ENCODE data around the gene FADS1. TPM values are rescaled to one million over a fixed set of nuclear protein-coding genes. Genes with fewer than 3 reads are reported as not detected.

Gene FADS1
- total and polyA plus RNA-seq, 2 experiments from 2014 or later: 74.9 to 119 TPM

DNA sequence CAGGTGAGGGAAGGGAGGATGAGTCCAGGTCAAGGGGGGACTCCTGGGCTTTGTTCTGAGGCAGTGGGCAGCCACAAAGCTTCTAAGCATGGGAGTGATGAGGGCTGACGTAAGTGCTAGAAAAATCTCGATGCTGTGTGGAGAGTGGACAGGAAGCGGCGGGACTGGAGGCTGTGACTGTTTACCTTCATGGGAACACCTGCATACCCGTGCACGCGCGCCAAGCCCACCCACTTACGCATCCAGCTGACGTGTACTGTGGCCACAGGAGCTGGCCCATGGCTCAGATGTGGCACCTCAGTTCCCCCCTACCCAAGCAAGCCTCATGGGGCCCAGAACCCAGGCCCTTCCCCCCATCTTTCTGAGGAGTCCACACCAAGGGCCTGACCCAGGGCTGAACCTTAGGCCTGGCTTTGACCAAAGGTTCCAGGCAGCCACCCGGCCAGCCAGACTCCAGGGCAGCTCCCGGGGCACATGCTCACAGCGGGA is 50.4 kb downstream of the FADS1 start (continued):
- TF ChIP-seq ZNF462 (CRISPR knock-in tag; IDR thresholded peaks at IDR 0.05) (no peak), CREB1 (CRISPR knock-in tag; IDR thresholded peaks at IDR 0.05; ENCODE audit: low read depth) (no peak), JUNB (IDR thresholded peaks at IDR 0.05; ENCODE audit: unreplicated experiment) (no peak), STAT1 (IDR thresholded peaks at IDR 0.05; ENCODE audit: unreplicated experiment) (no peak), POLR2AphosphoS5 (IDR thresholded peaks at IDR 0.05; ENCODE audit: low read depth) (no peak), REST (IDR thresholded peaks at IDR 0.05; ENCODE audit: unreplicated experiment) (no peak), NANOG (IDR thresholded peaks at IDR 0.05; ENCODE audit: borderline replicate concordance) (no peak), ZNF114 (CRISPR knock-in tag; IDR thresholded peaks at IDR 0.05) (no peak), EZH2 (IDR thresholded peaks at IDR 0.05; ENCODE audit: low read depth, unreplicated experiment) (no peak)
